Measurements from ENCODE around the gene SUPT6H.

- TF ChIP-seq ZNF8 (CRISPR knock-in tag; IDR thresholded peaks at IDR 0.05): no peak
- TF ChIP-seq PATZ1 (CRISPR knock-in tag; IDR thresholded peaks at IDR 0.05; ENCODE audit: borderline replicate concordance): no peak
- TF ChIP-seq TCF4 (CRISPR knock-in tag; IDR thresholded peaks at IDR 0.05; ENCODE audit: borderline replicate concordance): no peak
- TF ChIP-seq PPARA (CRISPR knock-in tag; IDR thresholded peaks at IDR 0.05; ENCODE audit: borderline replicate concordance): no peak
- no peak for TF ChIP-seq CREB5 (CRISPR knock-in tag; IDR thresholded peaks at IDR 0.05; ENCODE audit: low read depth)
Measured at GRCh38 chr17:28747801-28748750, 86.1 kb downstream of the SUPT6H start.
